Spleen (tissue), 11 donors: ENCODE measurements around the gene SLF1. TPM values are rescaled to one million over a fixed set of nuclear protein-coding genes. Genes with fewer than 3 reads are reported as not detected.

Experiments used
- DNase-seq: peaks from one replicate; pipeline ENCODE4 v3.0.0-alpha.2; 2020
- H3K27ac ChIP-seq, 8 donors: fragments of 200-600 bp; sonication (generic) in 7 of 8; 1 replicate in 4 of 8; 2 replicates in 4 of 8; pipeline versions ENCODE4 v1.5.0 to v1.8.0; 2016 to 2021; ENCODE audit warnings: inconsistent platforms in 4 of 8, mild to moderate bottlenecking in 4 of 8, moderate library complexity in 1 of 8
- H3K27me3 ChIP-seq, 7 donors: fragments of 200-600 bp; sonication (generic) in 6 of 7; replicated peaks in 1 of 7; 1 replicate in 4 of 7; 2 replicates in 3 of 7; pipeline versions ENCODE4 v1.5.0 to v1.8.0; 2016 to 2021; ENCODE audit warnings: inconsistent platforms in 3 of 7, mild to moderate bottlenecking in 1 of 7
- H3K36me3 ChIP-seq, 6 donors: fragments of 200-600 bp; sonication (generic) in 5 of 6; 1 replicate in 4 of 6; 2 replicates in 2 of 6; pipeline versions ENCODE4 v1.5.0 to v1.8.0; 2016 to 2021; ENCODE audit warnings: inconsistent platforms in 2 of 6
- H3K4me1 ChIP-seq, 6 donors: fragments of 200-600 bp; sonication (generic) in 5 of 6; 1 replicate in 3 of 6; 2 replicates in 3 of 6; pipeline versions ENCODE4 v1.5.0 to v1.8.0; 2016 to 2021; ENCODE audit warnings: inconsistent platforms in 3 of 6
- H3K4me3 ChIP-seq, 8 donors: fragments of 200-600 bp; sonication (generic) in 7 of 8; 1 replicate in 4 of 8; 2 replicates in 4 of 8; pipeline versions ENCODE4 v1.5.0 to v1.8.0; 2016 to 2021; ENCODE audit warnings: inconsistent platforms in 4 of 8, mild to moderate bottlenecking in 4 of 8, moderate library complexity in 2 of 8
- H3K9me3 ChIP-seq, 8 donors: fragments of 200-600 bp; sonication (generic) in 7 of 8; 1 replicate in 4 of 8; 2 replicates in 4 of 8; pipeline versions ENCODE4 v1.5.0 to v1.8.0; 2016 to 2021; ENCODE audit warnings: inconsistent platforms in 4 of 8
- POLR2A ChIP-seq, 3 donors: fragments of 450-650 bp; IDR thresholded peaks; one replicate each; pipeline ENCODE4 v1.5.1; 2017; ENCODE audit warnings: antibody characterized with exemption in 3 of 3, mild to moderate bottlenecking in 1 of 3
- POLR2AphosphoS5 ChIP-seq, 3 donors: sonication (generic); formaldehyde crosslinking; IDR thresholded peaks; one replicate each; pipeline ENCODE4 v1.5.1; 2017; ENCODE audit warnings: antibody characterized with exemption in 3 of 3
- WGBS, 5 donors: extraction: QIAGEN DNeasy Blood & Tissue Kit in 3 of 5; methylation state at CpG; one replicate each; pipeline versions ENCODE4 v1.1.5 to v1.1.7; 2013 to 2018; 5-methylcytosine and 5-hydroxymethylcytosine counted together
- intact Hi-C: fragments of 100-400 bp; cut with DNase I; formaldehyde crosslinking; loops from one replicate; pipeline ENCODE4 v1.15.0; 2023; ENCODE audit warnings: low total_unique reads
- polyA plus RNA-seq, 3 donors: library from polyadenylated mRNA; stranded (reverse); fragments of 200-250 nt; gene quantifications; one replicate each; pipeline ENCODE4 v1.2.1, GENCODE V29; 2013
- total RNA-seq, 7 donors: library from RNA; depleted of rRNA in 3 of 7; stranded (reverse); fragments of >200 nt in 3 of 7; fragmentation: NEBNext Ultra II Directional in 4 of 7; extraction: Animal tissue kit (Norgen Biotek cat#: 25700) in 4 of 7; gene quantifications; one replicate each; pipeline versions ENCODE4 v1.1.0 to v1.2.1, GENCODE V29; 2016 to 2021
- TF ChIP-seq, protein P1 (sequence below), 11 experiments: fragments of 200-600 bp in 7 of 11; fragments of 450-650 bp in 4 of 11; sonication (generic) in 4 of 11; IDR thresholded peaks in 8 of 11; conservative IDR thresholded peaks in 3 of 11; 1 replicate in 7 of 11; 2 replicates in 4 of 11; pipeline versions ENCODE4 v1.4.0 to v1.8.0; 2016 to 2021; ENCODE audit warnings: antibody characterized with exemption in 11 of 11, inconsistent platforms in 4 of 11, mild to moderate bottlenecking in 1 of 11
- donor health status: healthy with polysubstance abuse.
- donor health status: DM: no; HTN: no; CAD: no; lungs with moderate emphysema.
- donor health status: DM: no; HTN: no; CAD: no.
- donor health status: Bipolar disorder and iron deficiency.
- donor health status: healthy.
- donor health status: DM: no; HTN: no; CAD: no.
- donor health status: DM: yes; HTN: yes; CAD: no.

SLF1 gene
- total and polyA plus RNA-seq, 10 donors = 5.0 to 18.7 (median 9.9) TPM

DNA sequence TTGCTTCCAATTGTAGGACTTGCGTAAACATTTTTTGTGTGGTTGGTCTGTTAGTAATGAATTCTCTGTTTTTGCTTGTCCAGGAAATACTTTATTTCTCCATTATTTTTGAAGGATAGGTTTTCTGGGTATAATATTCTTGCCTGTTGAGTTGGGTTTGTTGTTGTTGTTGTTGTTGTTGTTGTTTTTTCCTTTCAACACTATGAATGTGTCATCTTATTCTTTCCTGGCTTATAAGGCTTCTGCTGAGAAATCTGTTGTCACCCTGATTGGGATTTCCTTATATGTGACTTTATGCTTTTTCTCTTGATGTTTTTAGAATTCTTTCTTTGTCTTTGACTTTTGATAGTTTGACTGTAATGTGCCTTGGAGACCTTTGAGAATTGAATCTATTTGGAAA, 39.8 kb downstream of the SLF1 start:
- intact Hi-C loops = no loop called here
- 95 to 100% (median 100%) methylated on average over 1 of the region's 1 CpG for whole genome bisulfite sequencing, 5 donors

GRCh38 chr5:94660506-94660905, 42.0 kb downstream of the SLF1 start:
- DNase-seq = no peak
- Histone ChIP-seq H3K36me3 (peaks cover 0 to 95% (median 38%) of the 10 kb centered on the region in 6 donors), H3K27ac (no peak overlapping the region), H3K9me3 (peaks cover 3 to 41% (median 39%) of the 10 kb centered on the region in 8 donors), H3K27me3 (no peaks in the 10 kb centered on the region), H3K4me1 (no peaks in the 10 kb centered on the region), H3K4me3 (no peak overlapping the region)
- no peak for TF ChIP-seq POLR2AphosphoS5 (IDR thresholded peaks at IDR 0.05)
- TF ChIP-seq, protein P1, sequence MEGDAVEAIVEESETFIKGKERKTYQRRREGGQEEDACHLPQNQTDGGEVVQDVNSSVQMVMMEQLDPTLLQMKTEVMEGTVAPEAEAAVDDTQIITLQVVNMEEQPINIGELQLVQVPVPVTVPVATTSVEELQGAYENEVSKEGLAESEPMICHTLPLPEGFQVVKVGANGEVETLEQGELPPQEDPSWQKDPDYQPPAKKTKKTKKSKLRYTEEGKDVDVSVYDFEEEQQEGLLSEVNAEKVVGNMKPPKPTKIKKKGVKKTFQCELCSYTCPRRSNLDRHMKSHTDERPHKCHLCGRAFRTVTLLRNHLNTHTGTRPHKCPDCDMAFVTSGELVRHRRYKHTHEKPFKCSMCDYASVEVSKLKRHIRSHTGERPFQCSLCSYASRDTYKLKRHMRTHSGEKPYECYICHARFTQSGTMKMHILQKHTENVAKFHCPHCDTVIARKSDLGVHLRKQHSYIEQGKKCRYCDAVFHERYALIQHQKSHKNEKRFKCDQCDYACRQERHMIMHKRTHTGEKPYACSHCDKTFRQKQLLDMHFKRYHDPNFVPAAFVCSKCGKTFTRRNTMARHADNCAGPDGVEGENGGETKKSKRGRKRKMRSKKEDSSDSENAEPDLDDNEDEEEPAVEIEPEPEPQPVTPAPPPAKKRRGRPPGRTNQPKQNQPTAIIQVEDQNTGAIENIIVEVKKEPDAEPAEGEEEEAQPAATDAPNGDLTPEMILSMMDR (IDR thresholded peaks at IDR 0.05 in 8 of 11, conservative IDR thresholded peaks at IDR 0.05 in 3 of 11) = no peak
- TF ChIP-seq POLR2A (IDR thresholded peaks at IDR 0.05) = no peak
- intact Hi-C loops = no loop called here
- 96 to 100% (median 98%) methylated on average over 2 to 8 of the region's 8 CpGs for WGBS, 5 donors

More for the DNA sequence above, 39.8 kb downstream of the SLF1 start:
- no peaks in the 10 kb centered on the region for H3K27me3 ChIP-seq
- H3K4me3 ChIP-seq = no peak overlapping the region
- H3K36me3 ChIP-seq = peaks cover 0 to 95% (median 36%) of the 10 kb centered on the region in 6 donors
- peaks cover 3 to 58% (median 48%) of the 10 kb centered on the region in 8 donors for H3K9me3 ChIP-seq
- no peak for DNase-seq
- no peaks in the 10 kb centered on the region for H3K4me1 ChIP-seq
- H3K27ac ChIP-seq = no peak overlapping the region
- TF ChIP-seq POLR2AphosphoS5 (IDR thresholded peaks at IDR 0.05) (no peak), POLR2A (IDR thresholded peaks at IDR 0.05) (no peak)
- TF ChIP-seq, protein P1 (IDR thresholded peaks at IDR 0.05 in 8 of 11, conservative IDR thresholded peaks at IDR 0.05 in 3 of 11) = no peak

- intact Hi-C loops = no loop called here
These were observed 42.6 kb downstream of the SLF1 start for GRCh38 chr5:94661086-94661485.

GRCh38 chr5:94667937-94668336, 49.5 kb downstream of the SLF1 start:
- DNase-seq = no peak
- Histone ChIP-seq H3K27ac (no peak overlapping the region), H3K9me3 (no peaks in the 10 kb centered on the region), H3K36me3 (peaks cover 0 to 81% (median 26%) of the 10 kb centered on the region in 6 donors), H3K4me1 (peaks cover 0 to 8% (median 0%) of the 10 kb centered on the region in 6 donors), H3K4me3 (no peak overlapping the region), H3K27me3 (no peaks in the 10 kb centered on the region)
- intact Hi-C loops = no loop called here
- TF ChIP-seq POLR2A (IDR thresholded peaks at IDR 0.05) (no peak), POLR2AphosphoS5 (IDR thresholded peaks at IDR 0.05) (no peak)
- TF ChIP-seq, protein P1 (IDR thresholded peaks at IDR 0.05 in 8 of 11, conservative IDR thresholded peaks at IDR 0.05 in 3 of 11) = no peak
- WGBS, 5 donors = 80 to 99% (median 97%) methylated on average over 3 of the region's 3 CpGs

More at GRCh38 chr5:94661086-94661485, 42.6 kb downstream of the SLF1 start:
- no peak overlapping the region for H3K27ac ChIP-seq
- no peaks in the 10 kb centered on the region for H3K4me1 ChIP-seq
- WGBS, 5 donors = 94 to 100% (median 98%) methylated on average over 2 to 3 of the region's 3 CpGs
- peaks cover 0 to 95% (median 40%) of the 10 kb centered on the region in 6 donors for H3K36me3 ChIP-seq
- H3K9me3 ChIP-seq = peaks cover 3 to 35% (median 33%) of the 10 kb centered on the region in 8 donors
- DNase-seq = no peak
- H3K4me3 ChIP-seq = no peak overlapping the region
- H3K27me3 ChIP-seq = no peaks in the 10 kb centered on the region
- TF ChIP-seq, protein P1 (IDR thresholded peaks at IDR 0.05 in 8 of 11, conservative IDR thresholded peaks at IDR 0.05 in 3 of 11) = no peak
- TF ChIP-seq POLR2AphosphoS5 (IDR thresholded peaks at IDR 0.05) (no peak), POLR2A (IDR thresholded peaks at IDR 0.05) (no peak)
